ENCODE measurements around the gene NFYA. TPM values are rescaled to one million over a fixed set of nuclear protein-coding genes. Genes with fewer than 3 reads are reported as not detected.

NFYA gene
- total RNA-seq, 2 experiments from 2014 or later: 23.5 to 47.9 TPM

- intact Hi-C loops (cut with micrococcal nuclease; ENCODE audit: unreplicated experiment): no loop called here
- no peak overlapping the region for H3K27ac ChIP-seq (ENCODE audit: low read depth, low read length, poor library complexity, severe bottlenecking)
- no peak for DNase-seq (ENCODE audit: low spot score)
- H3K4me1 ChIP-seq (ENCODE audit: insufficient read depth, low read length, poor library complexity, severe bottlenecking): no peaks in the 10 kb centered on the region
- TF ChIP-seq CTCF (conservative IDR thresholded peaks at IDR 0.05; ENCODE audit: low read length) (no peak), EZH2phosphoT487 (IDR thresholded peaks at IDR 0.05; ENCODE audit: borderline replicate concordance, low read depth, low read length) (no peak)
- H3K79me2 ChIP-seq (ENCODE audit: insufficient read depth, low read depth, low read length): no peaks in the 10 kb centered on the region
- H3K4me2 ChIP-seq (ENCODE audit: low read length): no peak overlapping the region
- no peaks in the 10 kb centered on the region for H3K9me3 ChIP-seq (ENCODE audit: low read length)
- CTCF ChIA-PET (ENCODE audit: unreplicated experiment): no interaction called here
- H3K9me2 ChIP-seq (ENCODE audit: insufficient read depth, low read length): no peaks in the 10 kb centered on the region
- no peaks in the 10 kb centered on the region for H4K20me1 ChIP-seq (ENCODE audit: insufficient read depth, low read length)
- no peak overlapping the region for H3K4me3 ChIP-seq (ENCODE audit: low read depth, low read length, poor library complexity, severe bottlenecking)
- no peaks in the 10 kb centered on the region for H3K36me3 ChIP-seq (ENCODE audit: insufficient read depth, low read length)
- BruUV-seq (replicated peaks): no TSS peak
- no peak overlapping the region for H2AFZ ChIP-seq (ENCODE audit: low read length)
- POLR2A ChIA-PET: interaction anchor here (0.6 to 1.6 kb wide), 4 partner anchors 9 to 666 kb away, joined by 3 to 5 read pairs (median 4); no protein-coding TSS in a partner anchor
Measured at GRCh38 chr6:41046084-41046483, 26.7 kb upstream of the NFYA start.

GRCh38 chr6:41047306-41047705 lies 25.5 kb upstream of the NFYA start:
- no peaks in the 10 kb centered on the region for H3K79me2 ChIP-seq (ENCODE audit: insufficient read depth, low read depth, low read length)
- no peaks in the 10 kb centered on the region for H3K36me3 ChIP-seq (ENCODE audit: insufficient read depth, low read length)
- H3K4me2 ChIP-seq (ENCODE audit: low read length): no peak overlapping the region
- no peak overlapping the region for H3K27ac ChIP-seq (ENCODE audit: low read depth, low read length, poor library complexity, severe bottlenecking)
- DNase-seq (ENCODE audit: low spot score): no peak
- H3K4me1 ChIP-seq (ENCODE audit: insufficient read depth, low read length, poor library complexity, severe bottlenecking): peaks cover 11% of the 10 kb centered on the region
- H3K4me3 ChIP-seq (ENCODE audit: low read depth, low read length, poor library complexity, severe bottlenecking): no peak overlapping the region
- no peaks in the 10 kb centered on the region for H3K9me2 ChIP-seq (ENCODE audit: insufficient read depth, low read length)
- no peaks in the 10 kb centered on the region for H3K9me3 ChIP-seq (ENCODE audit: low read length)
- ChIA-PET CTCF (ENCODE audit: unreplicated experiment) (no interaction called here), POLR2A (interaction anchor here (1.6 kb wide), 1 partner anchor 8 kb away, joined by 5 read pairs; no protein-coding TSS in a partner anchor)
- intact Hi-C loops (cut with micrococcal nuclease; ENCODE audit: unreplicated experiment): no loop called here
- TF ChIP-seq CTCF (conservative IDR thresholded peaks at IDR 0.05; ENCODE audit: low read length) (no peak), EZH2phosphoT487 (IDR thresholded peaks at IDR 0.05; ENCODE audit: borderline replicate concordance, low read depth, low read length) (no peak)
- no peak overlapping the region for H2AFZ ChIP-seq (ENCODE audit: low read length)
- H4K20me1 ChIP-seq (ENCODE audit: insufficient read depth, low read length): no peaks in the 10 kb centered on the region
- BruUV-seq (replicated peaks): no TSS peak

- Histone ChIP-seq H3K9me2 (ENCODE audit: insufficient read depth, low read length) (no peaks in the 10 kb centered on the region), H3K36me3 (ENCODE audit: insufficient read depth, low read length) (no peaks in the 10 kb centered on the region), H3K4me3 (ENCODE audit: low read depth, low read length, poor library complexity, severe bottlenecking) (no peak overlapping the region), H3K27ac (ENCODE audit: low read depth, low read length, poor library complexity, severe bottlenecking) (no peak overlapping the region), H4K20me1 (ENCODE audit: insufficient read depth, low read length) (no peaks in the 10 kb centered on the region), H3K79me2 (ENCODE audit: insufficient read depth, low read depth, low read length) (no peaks in the 10 kb centered on the region), H2AFZ (ENCODE audit: low read length) (no peak overlapping the region), H3K9me3 (ENCODE audit: low read length) (no peaks in the 10 kb centered on the region), H3K4me1 (ENCODE audit: insufficient read depth, low read length, poor library complexity, severe bottlenecking) (peaks cover 18% of the 10 kb centered on the region), H3K4me2 (ENCODE audit: low read length) (no peak overlapping the region)
- no TSS peak for BruUV-seq (replicated peaks)
- ChIA-PET CTCF (ENCODE audit: unreplicated experiment) (no interaction called here), POLR2A (no interaction called here)
- DNase-seq (ENCODE audit: low spot score): no peak
- intact Hi-C loops (cut with micrococcal nuclease; ENCODE audit: unreplicated experiment): no loop called here
- TF ChIP-seq CTCF (conservative IDR thresholded peaks at IDR 0.05; ENCODE audit: low read length): no peak
- no peak for TF ChIP-seq EZH2phosphoT487 (IDR thresholded peaks at IDR 0.05; ENCODE audit: borderline replicate concordance, low read depth, low read length)
Measured at GRCh38 chr6:41047745-41048732, 24.7 kb upstream of the NFYA start.

All from OCI-LY7 (cell line).